ENCODE measurements around the gene SH3BP4.

SH3BP4 gene, protein sequence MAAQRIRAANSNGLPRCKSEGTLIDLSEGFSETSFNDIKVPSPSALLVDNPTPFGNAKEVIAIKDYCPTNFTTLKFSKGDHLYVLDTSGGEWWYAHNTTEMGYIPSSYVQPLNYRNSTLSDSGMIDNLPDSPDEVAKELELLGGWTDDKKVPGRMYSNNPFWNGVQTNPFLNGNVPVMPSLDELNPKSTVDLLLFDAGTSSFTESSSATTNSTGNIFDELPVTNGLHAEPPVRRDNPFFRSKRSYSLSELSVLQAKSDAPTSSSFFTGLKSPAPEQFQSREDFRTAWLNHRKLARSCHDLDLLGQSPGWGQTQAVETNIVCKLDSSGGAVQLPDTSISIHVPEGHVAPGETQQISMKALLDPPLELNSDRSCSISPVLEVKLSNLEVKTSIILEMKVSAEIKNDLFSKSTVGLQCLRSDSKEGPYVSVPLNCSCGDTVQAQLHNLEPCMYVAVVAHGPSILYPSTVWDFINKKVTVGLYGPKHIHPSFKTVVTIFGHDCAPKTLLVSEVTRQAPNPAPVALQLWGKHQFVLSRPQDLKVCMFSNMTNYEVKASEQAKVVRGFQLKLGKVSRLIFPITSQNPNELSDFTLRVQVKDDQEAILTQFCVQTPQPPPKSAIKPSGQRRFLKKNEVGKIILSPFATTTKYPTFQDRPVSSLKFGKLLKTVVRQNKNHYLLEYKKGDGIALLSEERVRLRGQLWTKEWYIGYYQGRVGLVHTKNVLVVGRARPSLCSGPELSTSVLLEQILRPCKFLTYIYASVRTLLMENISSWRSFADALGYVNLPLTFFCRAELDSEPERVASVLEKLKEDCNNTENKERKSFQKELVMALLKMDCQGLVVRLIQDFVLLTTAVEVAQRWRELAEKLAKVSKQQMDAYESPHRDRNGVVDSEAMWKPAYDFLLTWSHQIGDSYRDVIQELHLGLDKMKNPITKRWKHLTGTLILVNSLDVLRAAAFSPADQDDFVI

DNA sequence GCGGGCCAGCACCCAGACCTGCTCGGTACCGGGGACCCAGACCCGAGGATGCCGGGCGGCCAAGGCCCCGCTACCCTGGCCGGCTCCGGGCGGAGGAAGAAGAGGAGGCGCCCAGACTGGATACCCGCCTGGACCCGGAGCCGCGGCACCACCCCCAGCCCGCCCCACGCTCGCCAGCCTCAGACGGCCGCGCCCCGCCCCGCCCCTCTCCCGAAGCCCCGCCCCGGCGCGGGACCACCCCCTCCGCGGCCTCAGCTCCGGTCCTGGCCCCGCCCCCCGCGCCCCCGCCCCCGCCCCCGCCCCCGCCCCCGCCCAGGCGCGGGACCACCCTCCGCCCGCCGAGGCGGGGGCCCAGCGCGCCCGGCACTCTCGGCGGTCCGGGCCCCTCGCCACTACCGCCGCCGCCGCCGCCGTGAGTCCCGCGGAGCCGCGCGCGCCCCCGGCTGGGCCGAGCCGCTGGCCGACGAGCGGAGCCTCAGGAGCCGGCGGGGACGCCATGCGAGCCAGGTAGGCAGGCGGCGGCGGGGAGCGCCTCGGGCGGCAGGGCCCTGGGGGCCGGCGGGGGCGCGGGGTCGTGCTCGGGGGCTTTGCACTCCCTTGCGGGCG lies at the start of gene SH3BP4:
Gene SH3BP4 (plus strand): TSS at position 354 of the 606 bp plus-strand sequence. CDS start 82,986 bp downstream, outside the sequence.
- DNase-seq (ENCODE audit: low read depth), result peak; percentile 86

DNA sequence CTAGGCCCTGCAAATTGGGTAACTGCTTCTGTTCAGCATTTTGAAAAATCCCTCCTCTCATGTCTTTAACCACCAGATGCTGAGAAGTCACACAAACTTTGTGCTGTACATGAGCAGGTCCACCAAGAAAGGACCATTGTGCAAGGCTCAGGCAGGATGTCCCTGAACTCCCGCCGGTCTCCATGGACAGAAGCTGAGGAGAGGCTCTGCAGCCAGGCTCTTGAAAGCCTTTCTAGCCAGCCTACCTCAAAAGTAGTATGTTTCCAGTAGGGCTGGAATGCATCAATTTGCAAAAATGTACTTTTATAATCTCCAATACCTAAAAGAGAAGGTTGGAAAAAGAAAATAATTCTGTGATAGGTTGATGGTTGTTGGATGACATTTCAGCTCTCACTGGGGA lies 47.0 kb upstream of the SH3BP4 start:
- no peak for DNase-seq (ENCODE audit: low read depth)

DNA sequence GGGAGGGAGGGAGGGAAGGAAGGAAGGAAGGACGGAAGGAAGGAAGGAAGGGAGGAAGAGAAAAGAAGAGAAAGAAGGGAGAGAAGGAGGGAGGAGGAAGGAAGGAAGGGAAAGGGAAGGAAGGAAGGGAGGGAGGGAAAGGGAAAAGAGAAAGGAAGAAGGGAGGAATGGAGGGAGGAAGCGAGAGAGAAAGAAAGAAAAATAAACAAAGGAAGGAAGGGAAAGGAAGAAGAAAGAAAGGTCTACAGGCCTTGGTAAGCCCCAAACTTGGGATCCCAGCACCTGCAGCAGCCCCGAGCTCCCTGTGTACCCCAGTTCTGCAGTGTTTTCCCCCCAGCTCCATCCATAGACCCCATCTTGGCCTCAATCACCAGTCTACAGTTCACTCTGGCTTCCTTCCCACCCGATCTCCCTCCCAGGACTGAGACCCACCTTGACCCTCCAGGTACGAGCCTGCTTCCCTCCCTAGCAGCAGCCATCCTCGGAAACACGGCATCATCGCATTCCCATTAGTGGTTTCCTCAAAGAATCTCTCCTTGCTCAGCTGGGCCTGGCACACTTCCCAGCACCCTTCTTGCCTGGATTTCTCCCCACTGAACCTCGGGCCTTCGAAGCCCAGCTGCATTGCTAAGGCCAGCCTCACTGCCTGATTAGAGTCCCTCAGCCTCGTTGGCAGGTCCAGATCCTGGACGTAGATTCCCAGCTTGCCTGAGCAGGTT lies 46.1 kb upstream of the SH3BP4 start:
- no peak for DNase-seq (ENCODE audit: low read depth)

DNA sequence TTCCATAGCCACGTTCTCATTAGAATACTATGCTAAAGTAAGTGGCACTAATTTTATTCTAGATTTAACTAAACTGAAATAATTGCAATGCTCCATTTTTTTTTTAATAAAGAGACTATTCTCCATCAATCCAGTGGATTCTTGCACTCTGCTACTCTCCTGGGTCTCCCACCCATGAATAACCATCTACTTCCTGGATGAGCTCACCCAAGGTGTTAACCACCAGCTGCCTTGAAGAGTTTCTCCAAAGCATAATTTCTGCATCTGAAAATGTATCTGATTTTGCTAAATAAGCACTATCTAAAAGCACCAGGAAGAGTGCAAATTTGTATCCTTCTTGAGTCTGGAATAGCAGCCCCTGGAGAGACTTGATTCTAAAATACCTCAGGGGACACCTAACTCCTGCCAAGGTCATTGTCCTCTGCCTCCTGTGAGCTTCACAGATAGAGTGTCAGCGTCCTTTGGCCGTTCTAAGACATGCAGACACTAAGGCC lies 41.6 kb upstream of the SH3BP4 start:
- no peak for DNase-seq (ENCODE audit: low read depth)

DNA sequence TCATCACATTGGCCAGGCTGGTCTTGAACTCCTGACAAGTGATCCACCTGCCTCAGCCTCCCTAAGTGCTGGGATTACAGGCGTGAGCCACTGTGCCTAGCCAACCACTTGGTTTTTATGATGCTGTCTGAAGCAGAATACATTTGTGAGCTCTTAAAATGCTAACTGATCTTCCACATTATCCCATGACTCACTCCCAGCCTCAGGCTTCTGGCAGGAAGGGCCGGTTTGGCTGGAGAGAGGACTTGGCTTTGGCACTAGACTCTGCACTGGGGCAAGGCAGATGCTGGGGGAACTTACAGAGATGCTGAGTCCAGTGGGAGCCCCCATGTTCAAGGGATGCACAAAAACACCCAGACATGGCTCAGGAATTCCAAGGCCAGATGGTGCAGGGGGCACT lies 40.5 kb upstream of the SH3BP4 start:
- peak; percentile 54 for DNase-seq (ENCODE audit: low read depth)

DNA sequence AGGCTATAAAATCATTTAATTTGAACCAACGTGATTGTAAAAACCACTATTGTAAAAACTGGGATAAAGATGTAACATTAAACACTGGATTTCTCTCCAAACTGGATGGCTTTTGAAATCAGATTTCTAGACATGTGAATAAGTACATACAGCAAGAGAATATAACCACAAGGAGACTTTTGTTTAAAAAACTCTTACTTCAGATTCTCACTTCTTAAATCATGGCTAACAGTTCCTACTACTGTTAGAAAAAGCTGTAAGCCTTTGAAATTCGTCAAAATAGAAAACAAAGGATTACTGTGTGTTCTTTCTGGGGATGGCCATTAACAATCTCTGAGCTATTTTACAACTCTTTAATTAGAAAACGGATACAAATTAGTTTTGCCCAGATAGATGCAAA lies 39.4 kb upstream of the SH3BP4 start:
- DNase-seq (ENCODE audit: low read depth), result no peak

DNA sequence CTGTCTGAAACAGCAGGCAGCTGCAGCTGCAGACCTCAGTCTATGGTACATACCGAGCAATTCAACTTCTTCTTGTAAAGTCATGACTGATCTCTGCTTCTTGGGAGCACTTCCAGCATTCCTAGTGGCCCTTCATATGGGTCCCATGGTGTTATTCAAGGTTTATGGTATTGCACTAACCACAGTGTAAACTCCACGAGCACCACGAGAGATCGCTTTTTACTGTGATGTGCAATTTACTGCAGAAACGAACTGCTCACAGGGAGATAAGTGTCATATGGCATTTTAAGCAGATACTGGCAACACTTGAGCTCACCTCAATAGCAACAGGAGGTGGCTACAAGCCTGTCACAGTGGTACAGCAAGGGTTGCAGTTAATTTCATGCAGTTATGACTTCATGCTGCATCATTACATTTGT lies 38.6 kb upstream of the SH3BP4 start:
- no peak for DNase-seq (ENCODE audit: low read depth)

DNA sequence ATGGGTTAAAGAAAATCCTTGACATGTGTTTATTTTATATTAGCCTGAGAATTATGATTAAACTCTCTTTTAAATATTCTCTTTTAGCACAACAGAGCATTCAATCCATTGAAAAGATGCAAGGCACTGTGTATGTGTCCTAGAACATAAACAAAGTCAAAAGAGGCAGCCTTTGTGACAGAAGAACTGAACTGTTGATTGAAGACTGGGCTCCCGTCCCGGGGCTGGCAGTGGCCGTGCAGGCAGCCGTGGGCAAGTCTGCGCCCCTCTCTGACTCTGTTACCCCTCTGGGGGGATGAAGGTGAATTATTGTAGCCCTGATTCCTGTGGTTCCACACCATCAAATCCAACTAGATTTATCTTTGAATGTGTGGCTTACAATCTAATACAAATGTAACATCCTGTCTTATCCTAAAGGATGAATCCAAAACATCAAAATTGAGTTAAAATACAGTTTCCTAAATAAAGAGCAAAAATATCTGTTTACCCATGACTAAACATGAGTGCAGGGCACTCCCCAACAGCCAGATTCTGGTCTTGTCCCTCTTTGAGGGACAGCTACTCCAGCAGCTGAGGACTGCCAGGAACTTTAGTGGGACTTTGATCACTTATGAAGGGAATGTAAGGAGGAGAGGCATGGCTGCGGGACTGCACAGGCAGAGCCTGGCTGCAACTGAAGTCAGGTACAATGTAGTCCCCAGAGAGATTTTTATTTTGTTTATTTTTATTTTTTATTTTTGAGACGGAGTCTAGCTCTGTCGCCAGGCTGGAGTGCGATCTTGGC lies 37.3 kb upstream of the SH3BP4 start:
- DNase-seq (ENCODE audit: low read depth), result no peak

DNA sequence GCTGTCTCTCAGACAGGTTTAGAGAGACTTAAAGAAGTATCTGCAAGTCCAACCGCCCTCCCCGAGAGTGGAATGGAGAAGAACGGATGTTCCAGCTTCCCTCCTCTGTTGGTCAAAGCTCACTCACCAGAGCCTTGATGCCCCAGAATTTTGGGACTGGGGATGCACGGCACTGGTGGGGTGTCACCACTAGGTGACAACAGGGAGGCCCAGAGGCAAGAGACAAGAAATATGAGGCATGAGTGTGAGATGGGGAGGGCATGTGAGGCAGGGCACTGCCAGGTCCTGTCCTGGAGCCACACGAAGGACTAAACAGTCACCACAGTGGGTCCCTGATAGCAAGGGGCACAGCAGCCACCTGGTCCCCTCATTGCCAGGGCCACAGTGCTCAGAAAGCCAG lies 35.1 kb upstream of the SH3BP4 start:
- DNase-seq (ENCODE audit: low read depth), result no peak

DNA sequence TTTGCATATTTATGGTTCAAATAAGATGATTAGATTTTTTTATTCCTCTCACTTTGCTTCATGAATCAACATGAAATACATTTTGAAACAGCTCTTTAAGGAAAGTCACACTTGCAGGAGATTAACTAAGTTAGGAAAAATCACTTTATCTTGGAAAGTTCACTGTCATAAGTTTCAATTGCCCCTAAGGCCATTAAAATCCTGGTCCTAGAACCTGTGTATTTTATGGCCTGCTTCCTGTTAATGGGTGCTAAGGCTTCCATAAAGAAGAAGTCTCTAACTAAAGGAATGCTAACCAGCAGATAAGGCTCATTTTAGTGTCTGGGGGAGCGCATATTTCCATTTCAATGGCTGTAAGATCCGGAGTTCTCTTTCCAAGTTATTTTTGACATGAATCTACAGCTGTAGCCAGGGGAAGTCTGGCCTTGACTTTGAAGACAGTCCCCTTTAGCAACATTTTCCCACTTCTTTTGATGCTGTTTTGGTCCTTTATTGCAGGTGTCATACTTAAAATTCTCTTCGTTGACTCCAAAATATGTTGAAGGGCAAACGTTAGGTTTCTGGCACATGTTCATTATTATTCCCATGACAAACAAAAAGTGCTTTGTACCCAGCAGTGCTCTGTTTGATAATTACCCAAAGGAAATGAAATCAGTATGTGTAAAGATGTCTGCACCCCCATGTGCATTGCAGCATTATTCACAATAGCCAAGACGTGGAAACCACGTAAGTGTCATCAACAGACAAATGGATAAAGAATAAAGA lies 34.4 kb upstream of the SH3BP4 start:
- DNase-seq (ENCODE audit: low read depth), result no peak

DNA sequence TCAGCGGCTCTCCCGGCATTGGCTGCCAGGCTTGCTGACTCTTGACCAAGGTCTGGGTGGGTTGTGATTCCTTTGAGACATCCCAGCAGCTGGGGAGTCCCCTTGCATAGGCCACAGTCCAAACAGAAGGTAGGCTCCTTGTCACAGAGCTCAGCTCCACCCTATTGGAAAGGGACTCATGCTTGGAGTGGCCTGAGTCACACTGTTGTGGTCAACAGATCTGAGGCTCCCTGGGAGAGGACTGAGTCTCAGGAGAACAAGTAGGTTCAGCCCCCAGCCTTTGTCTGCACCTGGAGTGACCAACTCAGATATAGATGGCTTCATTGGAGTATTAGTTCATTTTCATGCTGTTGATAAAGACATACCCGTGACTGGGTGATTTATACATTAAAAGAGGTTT lies 32.1 kb upstream of the SH3BP4 start:
- no peak for DNase-seq (ENCODE audit: low read depth)

DNA sequence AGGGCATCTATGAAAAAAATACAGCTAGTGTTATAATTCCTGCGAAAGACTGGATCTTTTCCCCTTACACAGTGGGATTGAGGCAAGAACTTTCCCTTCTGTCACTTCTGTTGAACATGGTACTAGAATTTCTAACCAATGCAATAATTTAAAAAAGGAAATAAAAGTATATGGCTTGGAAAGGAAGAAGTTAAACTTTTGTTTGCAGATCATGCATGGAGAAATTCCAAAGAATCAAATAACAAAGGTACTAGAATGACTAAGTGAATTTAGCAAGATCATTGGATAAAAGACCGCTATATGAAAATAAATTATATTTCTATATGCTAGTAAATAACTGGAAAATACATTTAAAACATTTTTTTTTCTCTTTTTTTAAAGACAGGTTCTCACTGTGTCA lies 31.0 kb upstream of the SH3BP4 start:
- DNase-seq (ENCODE audit: low read depth), result no peak

DNA sequence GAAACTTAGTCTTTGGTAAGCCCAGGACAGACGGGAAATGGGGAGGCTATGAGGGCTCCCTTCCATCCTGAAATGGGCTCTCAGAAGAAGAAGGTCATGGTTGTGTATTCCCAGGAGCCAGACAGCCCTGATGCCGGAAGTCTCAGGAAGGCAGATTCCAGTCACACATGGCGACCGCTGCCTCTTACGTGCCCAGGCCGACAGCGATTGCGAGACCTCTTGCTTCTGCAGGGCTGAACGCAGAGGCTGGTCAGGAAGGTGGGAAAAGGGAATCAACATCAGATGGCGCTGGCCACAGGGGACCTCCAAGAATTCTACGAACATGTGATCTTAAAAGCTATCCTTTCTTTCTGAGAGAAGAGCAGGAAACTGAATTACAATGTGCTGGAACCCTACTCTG lies 22.8 kb upstream of the SH3BP4 start:
- DNase-seq (ENCODE audit: low read depth), result no peak

DNA sequence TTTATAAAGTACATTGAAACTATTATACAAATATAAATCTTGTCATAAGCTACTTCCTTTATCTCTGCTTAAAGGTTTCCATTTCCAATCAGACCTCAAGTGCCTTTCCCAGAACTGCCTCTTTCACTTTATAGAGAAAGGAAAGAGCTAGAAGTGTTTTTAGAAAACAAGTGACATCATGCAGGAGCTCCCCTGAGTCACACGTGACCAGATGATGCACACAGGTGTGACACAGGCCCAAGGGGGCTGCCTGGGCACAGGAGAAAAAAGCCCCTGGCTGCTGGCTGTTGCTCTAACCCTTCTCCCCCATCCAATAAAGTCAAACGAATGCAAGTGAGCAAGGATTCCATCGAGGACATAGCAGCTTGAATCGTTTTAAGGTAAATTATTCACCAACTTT lies 21.4 kb upstream of the SH3BP4 start:
- no peak for DNase-seq (ENCODE audit: low read depth)

DNA sequence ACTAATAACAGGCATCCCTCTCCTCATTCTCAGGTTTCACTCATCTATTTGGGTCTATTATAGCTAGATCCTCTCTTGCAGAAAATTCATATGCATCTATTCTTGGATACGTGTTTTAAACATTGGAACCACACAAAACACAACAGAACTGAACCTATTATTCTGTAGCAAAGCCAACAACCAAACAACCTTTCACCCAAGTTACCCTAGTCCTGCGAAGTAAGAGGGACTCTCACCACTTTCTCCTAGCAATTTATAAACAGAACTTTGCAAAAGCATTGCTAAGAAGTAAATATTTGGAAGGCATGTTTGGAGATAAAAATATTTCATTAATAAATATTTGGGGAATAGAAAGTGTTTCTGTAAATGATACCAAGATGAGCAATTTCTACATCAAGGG lies 20.4 kb upstream of the SH3BP4 start:
- no peak for DNase-seq (ENCODE audit: low read depth)

DNA sequence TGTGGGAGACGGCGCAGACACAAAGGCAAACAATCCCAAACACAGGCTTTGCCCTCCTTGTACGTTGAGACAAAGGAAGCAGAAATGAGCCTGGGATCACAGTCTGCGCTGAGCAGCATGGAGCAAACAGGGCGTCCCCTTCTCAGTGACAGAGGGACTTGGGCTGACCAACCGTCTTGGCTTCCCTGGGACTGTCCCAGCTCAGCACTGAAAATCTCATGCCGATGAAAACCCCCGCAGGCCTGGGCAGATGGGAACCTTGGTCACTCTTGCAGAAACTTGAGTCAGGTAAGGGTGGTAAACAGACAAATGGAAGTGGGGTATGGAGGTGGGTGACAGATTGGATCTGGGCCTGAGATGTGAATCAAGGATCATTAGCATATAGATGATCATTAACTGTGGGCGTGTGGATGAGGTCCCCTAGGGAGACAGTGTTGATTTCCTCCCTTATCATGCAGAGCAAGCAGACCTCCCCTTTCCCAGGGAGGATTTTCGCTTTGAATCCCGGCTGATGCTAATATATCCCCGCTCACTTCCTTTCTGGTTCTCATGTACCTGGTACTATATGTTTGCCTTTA lies 19.1 kb upstream of the SH3BP4 start:
- DNase-seq (ENCODE audit: low read depth), result no peak

DNA sequence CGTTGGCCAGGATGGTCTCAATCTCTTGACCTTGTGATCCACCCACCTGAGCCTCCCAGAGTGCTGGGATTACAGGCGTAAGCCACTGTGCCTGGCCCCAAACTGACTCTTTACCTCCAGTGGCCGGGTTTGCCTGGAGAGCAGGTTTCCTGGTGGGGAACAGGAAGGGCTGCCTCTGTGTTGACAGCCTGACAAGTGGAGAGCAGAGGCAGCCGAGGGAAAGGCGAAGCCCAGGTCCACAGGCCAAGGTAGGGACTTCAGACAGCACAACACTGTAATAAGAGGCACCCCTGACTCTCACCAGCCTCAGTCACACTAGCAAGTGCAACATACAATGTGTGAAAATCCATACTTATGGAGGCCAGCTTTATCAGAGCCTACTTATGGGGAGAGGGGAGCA lies 16.5 kb upstream of the SH3BP4 start:
- no peak for DNase-seq (ENCODE audit: low read depth)

DNA sequence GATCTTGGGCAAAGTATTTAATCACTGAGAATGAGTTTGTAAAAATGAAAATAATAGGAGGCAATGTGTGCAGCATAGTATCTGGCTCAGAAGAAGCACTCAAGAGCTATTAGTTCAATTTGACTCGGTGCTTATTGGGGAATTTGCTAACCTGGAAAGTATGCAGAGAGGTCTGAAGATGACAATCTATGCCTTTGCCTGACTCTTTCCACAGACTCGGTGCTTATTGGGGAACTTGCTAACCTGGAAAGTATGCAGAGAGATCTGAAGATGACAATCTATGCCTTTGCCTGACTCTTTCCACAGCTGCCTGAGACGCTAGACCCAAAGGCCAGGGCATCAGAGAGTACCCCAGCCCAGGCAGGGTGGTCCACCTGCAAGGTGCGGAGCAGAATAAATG lies 12.2 kb upstream of the SH3BP4 start:
- DNase-seq (ENCODE audit: low read depth), result no peak

DNA sequence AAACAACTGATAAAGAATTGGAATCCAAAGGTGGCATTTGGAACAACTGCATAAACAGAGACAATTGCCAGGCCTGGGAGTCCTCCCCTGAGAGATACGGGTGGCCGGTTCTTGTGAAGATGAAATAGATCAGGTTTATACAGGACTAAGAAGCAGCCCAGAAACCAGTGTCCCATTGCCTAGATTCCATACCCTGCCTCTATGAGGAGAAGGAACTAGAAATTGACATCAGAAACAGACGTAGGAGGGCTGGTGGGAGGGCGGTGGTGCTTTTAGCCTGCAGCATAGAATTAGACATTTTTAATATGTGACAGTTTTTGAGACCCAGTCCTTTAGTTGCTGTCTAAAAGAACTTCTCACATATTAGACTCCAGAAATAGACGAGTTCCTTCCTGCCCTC lies 11.8 kb upstream of the SH3BP4 start:
- DNase-seq (ENCODE audit: low read depth), result no peak

DNA sequence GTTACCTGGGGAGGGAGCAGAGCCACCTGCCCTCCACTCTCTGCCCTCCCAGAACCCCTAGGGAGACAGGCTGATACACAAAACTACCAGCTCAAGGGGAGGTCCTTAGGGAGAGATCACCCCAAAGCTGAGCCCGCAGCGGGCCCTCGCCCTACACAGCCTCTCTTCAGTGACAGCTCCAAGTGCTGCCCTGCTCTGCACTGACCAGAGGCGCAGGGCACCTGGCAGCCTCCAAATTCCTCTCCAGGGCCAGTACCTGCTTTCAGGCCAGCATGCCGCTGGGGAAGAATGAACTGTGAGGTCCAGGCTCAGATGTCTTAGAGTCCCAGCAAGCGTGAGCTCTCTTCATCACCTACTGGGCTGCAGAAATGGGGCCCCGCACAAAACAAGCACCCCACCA lies 11.3 kb upstream of the SH3BP4 start:
- DNase-seq (ENCODE audit: low read depth), result no peak

Data from fibroblast of gingiva (primary cell).